Activated naive CD4-positive, alpha-beta T cell treated with anti-CD3 and anti-CD28 coated beads, Interleukin-2, amount 50 U/mL, for 16 hours (primary cell): ENCODE measurements around the gene SELPLG.
A peak's percentile ranks its signal among the peaks of the same experiment; 100 is the strongest.
"Not testable (repeated sequence)": the region's sequence is repeated elsewhere in the genome, so short reads cannot be mapped to it uniquely, and the experiment has no call there.

Experiments
- DNase-seq: peaks from one replicate; pipeline ENCODE4 v3.0.0-alpha.2; 2020

Gene SELPLG, protein sequence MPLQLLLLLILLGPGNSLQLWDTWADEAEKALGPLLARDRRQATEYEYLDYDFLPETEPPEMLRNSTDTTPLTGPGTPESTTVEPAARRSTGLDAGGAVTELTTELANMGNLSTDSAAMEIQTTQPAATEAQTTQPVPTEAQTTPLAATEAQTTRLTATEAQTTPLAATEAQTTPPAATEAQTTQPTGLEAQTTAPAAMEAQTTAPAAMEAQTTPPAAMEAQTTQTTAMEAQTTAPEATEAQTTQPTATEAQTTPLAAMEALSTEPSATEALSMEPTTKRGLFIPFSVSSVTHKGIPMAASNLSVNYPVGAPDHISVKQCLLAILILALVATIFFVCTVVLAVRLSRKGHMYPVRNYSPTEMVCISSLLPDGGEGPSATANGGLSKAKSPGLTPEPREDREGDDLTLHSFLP

DNA sequence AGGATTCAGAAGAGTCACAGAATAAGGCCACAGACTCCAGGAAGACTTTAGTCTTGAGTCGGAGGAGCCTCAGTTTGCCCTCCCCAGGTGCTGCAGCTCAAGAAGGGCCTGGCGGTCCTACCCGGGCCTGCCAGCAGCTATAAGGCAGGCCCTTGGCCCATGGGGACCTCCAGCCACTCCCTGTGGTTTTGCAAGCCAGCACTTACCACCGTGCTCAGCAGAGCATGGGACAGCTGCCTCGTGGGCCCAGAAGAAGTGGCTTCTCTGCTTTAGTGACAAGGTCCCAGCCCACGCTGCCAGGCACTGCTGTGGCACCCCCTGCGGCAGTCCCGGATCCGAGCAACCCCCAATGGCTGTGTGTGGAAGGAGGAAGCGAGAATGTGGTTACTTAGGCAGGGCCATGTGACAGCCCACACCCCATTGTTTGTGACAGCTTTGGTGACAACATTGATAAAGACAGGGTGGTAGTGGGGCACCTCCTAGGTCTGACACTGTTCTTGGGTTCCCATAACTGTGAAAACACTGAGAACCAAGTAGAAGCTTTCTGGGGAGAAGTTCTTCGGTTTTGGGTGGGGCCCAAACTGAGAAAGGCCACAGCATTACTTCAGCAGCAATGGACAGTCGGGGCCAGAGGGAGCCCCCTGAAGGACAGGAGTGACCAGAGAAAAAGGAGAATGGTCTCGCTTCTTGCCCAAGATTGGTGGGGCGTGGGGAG is at the start of gene SELPLG:
Gene SELPLG, minus strand, starts transcription at position 361 of the 715 bp plus-strand sequence. CDS start 9,587 bp downstream, outside the sequence.
- DNase-seq, result peak; percentile 80

DNA sequence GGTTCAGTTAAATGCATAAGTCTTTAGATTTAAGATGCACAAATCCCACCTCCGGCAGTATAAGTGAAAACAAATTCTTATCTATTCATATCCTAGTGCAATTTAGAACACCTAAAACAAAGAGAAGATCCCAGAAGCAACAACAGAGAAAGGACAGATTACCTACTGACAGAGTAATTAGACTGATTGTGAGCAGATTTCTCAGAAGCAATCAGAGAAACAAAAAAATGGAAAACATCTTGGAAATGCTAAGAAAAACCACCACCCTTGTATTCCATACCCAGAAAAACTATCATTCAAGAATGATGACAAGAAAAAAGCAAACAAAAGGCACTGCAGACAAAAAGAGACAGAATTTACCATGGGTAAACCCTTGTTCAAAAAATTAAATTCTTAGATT is 47.6 kb upstream of the SELPLG start:
- no peak for DNase-seq

DNA sequence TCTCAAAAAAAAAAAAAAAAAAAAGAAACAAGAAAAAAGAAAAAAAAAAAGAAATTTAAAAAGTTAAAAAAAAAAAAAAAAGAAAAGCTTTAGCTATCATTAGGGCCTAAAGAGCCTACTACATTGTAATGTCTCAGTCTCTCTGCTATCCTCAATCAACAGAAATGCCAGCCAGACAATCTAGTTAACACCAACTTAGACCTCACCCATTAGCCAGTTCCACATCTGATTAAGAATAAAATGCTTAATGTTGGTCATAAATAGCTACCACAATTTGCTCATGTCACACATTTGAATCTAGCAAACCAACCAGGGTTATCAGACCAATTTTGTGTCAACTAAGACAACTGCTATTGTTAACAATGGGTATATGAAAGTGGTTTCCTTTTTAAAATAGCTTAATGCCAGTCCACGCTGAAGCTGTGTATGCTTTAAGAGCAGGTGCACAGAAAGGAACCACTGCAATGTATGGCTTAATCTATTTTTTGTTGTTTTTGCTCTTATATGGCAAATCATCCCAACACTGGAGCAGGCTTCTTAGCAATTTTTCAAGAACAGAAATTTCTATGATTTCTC is 45.5 kb upstream of the SELPLG start:
- no peak for DNase-seq

DNA sequence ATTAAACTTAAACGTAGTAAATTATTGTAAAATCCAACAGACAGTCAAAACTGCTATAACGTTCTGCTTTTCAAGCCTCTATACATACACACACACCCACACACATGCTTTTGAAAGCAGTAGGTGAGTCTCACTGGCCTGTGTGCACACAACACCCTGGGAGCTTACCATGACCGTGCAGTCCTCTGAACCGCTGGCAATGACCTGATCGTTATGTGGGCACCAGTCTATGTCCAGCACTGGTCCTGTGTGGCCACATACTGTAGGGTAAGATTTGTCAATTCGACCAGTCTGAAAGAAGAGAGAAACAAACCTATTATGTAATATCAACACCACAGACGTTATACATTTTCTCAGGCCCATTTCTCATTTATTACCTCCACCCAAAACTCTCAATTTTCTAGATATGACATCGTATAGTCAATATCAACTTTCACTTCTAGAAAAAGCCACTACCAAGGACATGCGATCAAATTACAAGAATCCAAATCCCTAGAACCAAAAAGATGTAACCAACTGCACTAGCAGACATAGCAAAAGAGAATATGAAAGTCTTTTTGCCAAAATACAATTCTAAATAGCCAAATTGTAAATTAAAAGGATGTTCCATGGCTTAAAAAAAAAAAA is 44.5 kb upstream of the SELPLG start:
- DNase-seq, result no peak

DNA sequence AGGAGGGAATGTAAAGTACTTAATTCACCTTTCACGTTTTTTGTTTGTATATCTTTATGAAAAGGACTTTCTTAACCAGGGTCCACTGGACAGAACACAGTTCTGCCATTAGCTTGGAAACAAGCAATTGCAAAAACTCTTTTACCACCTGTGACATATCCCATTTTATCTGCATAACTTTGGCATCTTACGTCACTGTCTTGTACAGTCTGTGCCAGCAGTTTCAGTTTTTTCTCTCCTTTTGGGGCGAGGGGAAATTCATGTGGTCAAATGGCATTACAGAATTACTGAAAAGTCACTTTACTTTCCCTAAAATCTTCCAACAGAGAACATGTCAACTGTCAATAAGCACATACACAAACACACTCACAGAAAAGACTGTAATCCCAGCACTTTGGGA is 43.7 kb upstream of the SELPLG start:
- DNase-seq, result no peak

DNA sequence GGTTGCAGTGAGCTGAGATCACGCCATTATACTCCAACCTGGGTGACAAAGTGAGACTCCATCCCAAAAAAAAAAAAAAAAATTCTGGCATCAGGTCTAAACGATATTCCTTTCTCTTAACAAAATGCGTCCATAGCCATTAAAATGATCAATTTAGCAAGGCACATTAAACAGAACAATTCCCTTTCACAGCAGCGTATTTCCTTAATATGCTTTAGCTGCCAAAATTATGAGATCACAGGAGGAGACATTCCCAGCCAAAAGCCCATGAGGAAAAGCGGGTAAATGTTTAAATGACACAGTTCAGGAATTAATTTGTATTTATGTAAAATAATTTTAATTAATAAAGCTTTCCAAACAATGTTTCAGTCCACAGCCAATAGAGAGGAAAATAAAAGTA is 43.0 kb upstream of the SELPLG start:
- DNase-seq, result no peak

DNA sequence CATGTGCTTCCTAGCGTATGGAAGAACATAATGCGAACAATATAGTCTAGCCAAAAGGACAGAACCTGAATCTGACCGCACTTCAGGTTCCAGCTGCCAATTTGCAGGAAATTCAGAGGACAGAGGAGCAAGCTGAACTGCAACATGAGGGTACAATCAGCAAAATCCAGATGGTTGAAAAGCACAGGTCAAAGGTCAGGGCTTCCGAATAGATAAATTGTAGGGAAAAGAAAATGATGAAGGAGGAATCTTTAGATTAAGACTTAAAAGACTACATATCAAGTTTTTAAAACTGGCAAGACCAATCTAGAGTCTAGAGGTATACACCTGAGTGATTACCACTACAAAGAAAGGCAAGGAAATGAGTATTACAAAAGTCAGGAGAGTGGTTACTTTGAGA is 42.1 kb upstream of the SELPLG start:
- DNase-seq, result no peak

DNA sequence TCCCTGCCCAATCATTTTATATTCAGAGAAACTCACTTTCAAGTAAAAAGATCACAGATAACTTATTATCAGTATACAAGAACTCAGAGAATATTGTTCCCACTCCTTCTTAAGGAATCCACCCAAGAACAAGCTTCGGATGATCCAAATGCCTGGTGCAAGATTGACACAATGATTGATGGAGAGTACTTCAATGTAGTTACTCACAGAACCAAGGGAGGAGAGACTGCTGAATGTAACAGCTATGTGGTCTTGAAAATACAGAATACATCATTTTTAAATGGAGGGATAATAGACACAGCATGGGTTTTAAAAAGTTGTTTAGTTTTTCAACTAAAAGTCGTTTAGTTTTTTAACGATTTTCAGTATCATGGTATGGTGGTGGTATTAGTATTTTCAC is 38.4 kb upstream of the SELPLG start:
- no peak for DNase-seq

DNA sequence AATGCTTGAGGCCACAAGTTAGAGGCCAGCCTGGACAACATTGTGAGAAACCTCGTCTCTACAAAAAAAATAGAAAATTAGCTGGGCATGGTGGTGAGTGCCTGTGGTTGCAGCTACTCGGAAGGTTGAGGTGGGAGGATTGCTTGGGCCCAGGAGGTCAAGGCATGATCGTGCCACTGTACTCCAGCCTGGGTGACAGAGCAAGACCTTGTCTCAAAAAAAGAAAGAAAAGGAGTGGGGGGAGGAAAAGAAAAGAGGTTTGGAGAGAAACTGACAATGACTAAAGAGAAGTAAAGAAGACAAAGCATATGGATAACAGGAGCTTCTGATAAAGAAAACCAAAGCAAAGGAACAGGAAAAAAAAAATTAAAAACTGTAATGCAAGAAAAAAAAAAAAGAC is 37.4 kb upstream of the SELPLG start:
- no peak for DNase-seq

DNA sequence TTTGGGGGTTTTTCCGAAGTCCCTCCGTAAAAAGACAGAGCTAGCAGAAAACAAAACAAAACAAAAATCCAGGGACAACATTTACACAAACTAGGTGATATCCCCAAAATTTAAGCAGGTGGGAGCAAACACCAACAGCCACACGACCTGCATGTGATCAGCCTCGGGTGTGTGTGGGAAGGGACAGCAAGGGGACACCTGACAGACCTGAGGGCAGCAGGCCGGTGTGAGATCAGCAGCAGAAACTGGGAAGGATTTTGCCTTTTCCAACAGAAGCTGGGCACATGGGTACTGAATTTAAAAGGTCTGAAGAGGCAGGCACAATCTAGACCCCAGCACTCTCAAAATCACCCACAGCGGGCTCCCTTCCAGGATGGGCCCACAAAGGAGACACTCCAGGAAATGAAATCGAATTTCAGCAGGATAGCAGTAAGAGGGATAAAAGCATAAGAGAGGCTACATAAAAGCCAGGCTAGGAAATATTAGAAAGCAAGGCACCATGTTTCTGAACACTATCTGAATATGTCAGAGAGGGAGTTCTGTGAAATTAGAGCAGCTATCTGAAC is 36.5 kb upstream of the SELPLG start:
- DNase-seq, result no peak

DNA sequence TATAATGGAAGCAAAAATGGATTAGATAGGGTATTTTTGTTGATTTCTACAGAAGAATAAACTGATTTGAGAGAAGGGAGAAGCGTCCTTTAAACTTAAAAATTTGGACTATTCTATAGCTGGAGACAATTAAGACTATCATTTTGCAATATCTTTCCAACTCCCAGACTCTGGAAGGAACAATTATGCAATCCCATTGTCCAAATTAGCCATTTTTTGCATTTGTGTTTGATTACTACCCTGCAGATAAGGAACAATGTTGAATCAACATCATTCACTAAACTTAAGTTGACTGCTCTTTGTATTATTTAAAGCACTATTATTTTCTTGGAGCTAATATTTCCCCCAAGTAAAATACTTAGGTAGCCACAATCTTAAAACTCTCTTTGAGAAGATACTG is 34.8 kb upstream of the SELPLG start:
- no peak for DNase-seq

DNA sequence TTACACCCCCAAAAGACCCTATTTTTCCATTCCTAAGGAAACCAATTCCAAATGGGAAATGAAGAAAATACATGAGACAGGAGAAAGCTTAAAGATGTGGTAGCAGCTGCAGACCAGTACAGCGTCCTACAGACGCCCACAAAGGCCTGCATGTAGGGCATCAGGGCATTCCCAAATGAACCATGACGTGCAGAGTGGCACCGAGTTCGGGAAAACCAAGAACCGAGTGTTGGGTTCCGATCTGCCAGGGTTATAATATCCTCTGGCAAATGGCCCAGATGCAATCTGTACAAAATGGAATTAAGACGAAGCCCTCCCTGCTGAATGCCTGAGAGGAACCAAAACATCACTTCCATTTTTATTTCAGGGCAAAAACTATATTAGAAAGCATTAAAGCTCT is 34.4 kb upstream of the SELPLG start:
- no peak for DNase-seq

DNA sequence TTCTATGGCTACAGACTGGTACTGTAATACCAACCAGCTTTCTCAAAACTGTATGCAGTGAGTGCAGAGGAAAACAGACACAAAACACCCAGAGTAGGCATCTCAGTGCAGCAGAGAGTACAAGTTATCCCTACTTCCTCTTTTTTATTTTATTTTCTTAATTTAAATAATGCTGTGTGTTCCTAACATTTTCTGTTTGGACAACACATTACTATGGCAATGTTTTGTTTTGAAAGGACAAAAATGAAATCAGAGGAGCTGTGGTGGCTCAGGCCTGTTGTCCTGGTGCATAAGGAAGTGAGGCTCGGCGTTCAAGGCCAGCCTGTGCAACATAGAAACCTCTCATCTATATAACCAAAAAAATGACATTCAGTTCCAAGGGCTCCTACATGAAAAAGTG is 33.7 kb upstream of the SELPLG start:
- no peak for DNase-seq

DNA sequence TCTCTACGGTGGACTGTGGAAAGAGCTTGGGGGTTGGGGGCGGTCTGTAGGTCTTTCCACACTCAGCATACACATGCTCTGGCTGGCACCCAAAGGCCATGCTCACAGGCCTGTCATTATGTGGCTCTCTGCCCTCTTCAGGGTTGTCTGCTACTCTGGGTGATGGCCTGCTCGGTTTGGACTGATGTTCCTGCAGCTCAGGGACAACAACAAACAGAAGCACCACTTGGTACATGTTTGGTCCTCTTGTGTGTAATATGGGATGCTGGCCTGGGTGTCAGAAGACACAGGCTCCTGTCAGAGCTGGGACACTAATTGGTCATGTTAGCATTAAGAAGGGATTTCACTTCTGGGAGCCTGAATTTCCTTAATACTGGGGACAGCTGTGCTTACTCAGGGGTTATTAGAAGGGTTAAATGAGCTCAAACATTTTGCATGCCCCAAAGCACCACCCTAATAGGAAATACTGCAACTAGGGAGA is 32.7 kb upstream of the SELPLG start:
- DNase-seq, result no peak

DNA sequence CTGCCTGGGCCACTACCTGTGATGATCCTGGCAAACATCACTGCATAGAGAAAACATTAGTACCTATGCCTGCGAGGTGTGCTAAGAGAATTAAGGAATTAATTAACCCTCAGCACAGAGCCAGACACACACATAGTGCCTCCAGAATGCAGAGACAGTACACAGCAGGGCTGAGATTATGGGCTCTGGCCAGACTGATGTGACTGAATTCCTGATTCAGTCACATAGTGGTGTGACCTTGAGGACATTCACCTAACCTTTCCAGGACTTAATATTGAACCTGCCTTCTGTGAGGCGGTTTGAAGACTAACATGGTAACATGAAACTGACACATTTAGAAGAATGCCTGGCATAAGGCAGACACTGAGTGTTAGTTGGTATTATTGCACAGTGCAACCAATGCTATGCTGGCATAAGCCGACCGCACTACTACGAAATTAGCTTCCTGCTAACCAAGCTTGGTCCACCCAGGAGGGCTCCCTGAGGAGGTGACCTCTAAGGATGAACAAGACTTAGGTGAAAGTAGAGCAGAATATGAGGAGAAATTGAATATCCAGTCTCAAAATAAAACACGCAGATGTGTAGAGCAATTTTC is 32.0 kb upstream of the SELPLG start:
- no peak for DNase-seq

DNA sequence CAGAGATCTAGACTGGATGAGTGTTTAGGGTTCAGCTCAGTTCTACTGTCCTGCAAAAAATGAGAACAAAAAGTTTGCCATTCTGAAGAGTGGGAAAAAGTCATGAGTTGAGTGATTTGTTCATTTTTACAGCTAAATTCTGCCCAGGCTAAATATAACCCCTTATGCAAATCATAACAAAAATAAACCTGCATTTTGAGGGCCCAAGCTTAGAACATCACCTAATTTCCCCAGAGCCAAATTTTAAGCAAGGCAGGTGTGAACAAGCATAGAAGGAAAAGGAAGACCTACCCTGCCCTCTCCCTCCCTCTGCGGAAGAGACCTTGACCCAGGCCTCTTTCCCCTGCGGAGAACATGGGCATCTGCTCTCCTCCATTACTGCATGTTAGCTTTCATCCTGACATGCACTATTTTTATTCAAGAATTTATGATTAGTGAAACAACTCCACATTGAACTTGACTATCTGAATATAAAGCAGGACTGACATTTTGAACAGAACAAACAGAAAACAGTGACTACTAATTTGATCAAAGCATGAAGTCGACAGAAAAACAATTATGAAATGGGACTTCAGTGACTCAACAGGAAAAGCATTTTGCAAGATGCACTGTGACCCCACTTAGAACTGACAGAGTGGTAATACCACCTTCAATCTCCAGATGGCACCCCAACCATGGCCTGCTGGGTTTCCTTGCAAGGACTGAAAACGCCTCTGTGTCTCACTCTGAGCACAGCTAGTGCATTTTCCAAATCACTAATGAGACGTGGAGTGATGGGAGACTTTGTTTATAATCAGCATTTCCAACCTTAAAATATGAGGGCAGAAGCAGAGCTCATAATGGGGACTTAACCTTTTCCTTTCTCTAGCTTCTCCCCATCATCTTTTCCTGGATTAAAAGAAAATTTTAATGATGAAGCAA is 30.9 kb upstream of the SELPLG start:
- peak; percentile 82 for DNase-seq

DNA sequence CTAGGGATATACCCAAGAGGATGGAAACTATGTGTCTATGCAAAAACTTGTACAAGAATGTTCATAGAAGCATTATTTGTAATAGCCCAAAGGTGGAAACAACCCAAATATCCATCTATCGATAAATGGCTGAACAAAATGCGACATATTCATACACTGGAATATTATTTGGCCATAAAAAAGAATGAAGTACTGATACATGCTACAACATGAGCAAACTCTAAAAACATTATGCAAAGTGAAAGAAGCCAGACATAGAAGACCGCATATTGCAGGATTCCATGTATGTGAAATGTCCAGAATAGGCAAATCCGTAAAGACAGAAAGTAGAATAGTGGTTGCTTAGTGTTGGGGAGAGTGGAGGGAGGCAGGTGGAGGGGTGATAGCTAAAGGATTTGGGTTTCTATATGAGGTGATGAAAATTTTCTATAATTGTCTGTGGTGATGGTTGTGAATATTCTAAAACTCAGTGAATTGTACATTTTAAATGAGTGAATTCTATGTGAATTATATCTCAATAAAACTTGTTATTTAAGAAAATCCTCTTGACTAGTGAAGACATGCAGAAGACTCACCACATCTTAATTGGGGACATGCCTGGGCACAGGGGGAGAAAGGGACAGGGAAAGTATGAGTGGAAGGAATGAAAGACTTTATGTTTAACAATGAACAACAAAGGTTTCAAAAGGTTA is 29.8 kb upstream of the SELPLG start:
- no peak for DNase-seq

DNA sequence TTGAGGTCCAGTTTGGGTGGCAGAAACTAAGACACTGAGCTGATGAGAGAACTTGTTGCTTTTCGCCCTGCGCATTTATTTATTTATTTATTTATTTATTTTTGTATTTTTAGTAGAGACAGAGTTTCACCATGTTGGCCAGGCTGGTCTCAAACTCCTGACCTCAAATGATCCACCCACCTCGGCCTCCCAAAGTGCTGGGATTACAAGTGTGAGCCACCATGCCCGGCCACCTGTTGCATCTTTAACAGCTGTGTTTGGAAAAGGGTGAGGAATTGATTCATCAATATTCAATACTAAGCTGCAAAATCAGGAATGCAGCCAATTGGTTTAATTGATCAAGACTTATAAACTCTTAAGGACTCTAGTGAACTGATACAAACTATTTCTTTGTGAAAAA is 24.4 kb upstream of the SELPLG start:
- not testable (repeated sequence) for DNase-seq

DNA sequence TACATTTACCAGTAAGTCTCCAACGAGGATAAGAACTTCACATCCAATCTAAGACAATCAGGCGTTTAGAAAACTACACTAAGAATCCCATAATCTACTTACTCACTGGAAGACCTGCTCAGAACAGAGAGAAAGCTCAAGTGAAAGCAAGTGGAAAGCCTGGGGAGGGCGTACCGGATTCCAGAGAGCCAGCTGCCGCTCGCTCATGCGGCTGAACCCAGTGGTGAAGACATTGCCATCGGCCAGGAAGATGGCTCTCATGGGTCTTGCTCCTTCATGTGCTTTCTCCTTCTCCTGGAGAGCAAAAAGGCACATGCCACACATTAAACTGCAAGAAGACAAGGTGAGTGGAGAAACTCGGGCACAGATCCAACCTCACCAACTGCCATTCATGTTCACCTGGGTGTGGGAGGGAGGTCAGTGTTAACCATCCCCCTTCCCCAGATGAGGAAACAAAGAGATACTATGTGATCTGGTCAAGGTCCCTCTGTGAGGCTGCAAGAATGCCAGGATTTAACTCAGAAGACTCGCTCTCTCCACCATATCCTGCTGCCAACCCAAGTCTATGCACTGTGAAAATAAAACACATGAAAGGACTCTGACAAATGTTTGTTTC is 23.5 kb upstream of the SELPLG start:
- no peak for DNase-seq

DNA sequence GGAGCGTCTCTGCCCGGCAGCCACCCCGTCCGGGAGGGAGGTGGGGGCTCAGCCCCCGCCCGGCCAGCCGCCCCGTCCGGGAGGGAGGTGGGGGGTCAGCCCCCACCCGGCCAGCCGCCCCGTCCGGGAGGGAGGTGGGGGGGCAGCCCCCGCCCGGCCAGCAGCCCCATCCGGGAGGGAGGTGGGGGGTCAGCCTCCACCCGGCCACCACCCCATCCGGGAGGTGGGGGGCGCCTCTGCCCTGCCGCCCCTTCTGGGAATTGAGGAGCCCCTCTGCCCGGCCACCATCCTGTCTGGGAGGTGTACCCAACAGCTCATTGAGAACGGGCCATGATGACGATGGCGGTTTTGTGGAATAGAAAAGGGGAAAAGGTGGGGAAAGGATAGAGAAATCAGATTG is 22.6 kb upstream of the SELPLG start:
- not testable (repeated sequence) for DNase-seq

DNA sequence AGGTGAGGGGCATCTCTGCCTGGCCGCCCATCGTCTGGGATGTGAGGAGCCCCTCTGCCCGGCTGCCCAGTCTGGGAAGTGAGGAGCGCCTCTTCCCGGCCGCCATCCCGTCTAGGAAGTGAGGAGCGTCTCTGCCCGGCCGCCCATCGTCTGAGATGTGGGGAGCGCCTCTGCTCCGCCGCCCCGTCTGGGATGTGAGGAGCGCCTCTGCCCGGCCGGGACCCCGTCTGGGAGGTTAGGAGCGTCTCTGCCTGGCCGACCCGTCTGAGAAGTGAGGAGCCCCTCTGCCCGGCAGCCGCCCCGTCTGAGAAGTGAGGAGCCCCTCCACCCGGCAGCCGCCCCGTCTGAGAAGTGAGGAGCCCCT is 22.1 kb upstream of the SELPLG start:
- not testable (repeated sequence) for DNase-seq
